NCI-H2029 treated with DMSO at 0.1 percent for 48 hours (cell line): ENCODE data around the gene NUP62.
"Not testable (repeated sequence)": the region's sequence is repeated elsewhere in the genome, so short reads cannot be mapped to it uniquely, and the experiment has no call there.

Experiments used
- DNase-seq: peaks from one replicate; lab custom pipeline; 2025; lab: John Stamatoyannopoulos, UW

NUP62 gene

GRCh38 chr19:49929121-49929610 is at the start of gene NUP62, which contains the start of gene ATF5:
NUP62 (minus strand) TSS chr19:49929504; CDS start chr19:49909807, 19,697 bp downstream.
ATF5 (plus strand) TSS chr19:49929205; CDS start chr19:49930851, 1,646 bp downstream.
- DNase-seq, result peak; percentile 93

- DNase-seq, result no peak
Measured at GRCh38 chr19:49978324-49978723, 49.0 kb upstream of the NUP62 start.

- DNase-seq, result no peak
Measured at GRCh38 chr19:49977881-49978280, 48.6 kb upstream of the NUP62 start.

GRCh38 chr19:49977076-49977475 is 47.8 kb upstream of the NUP62 start:
- DNase-seq, result no peak

GRCh38 chr19:49976496-49976895 is 47.2 kb upstream of the NUP62 start:
- DNase-seq, result no peak

GRCh38 chr19:49975051-49975450 is 45.7 kb upstream of the NUP62 start:
- no peak for DNase-seq

- no peak for DNase-seq
Measured at GRCh38 chr19:49973987-49974386, 44.7 kb upstream of the NUP62 start.

GRCh38 chr19:49972841-49973240 is 43.5 kb upstream of the NUP62 start:
- no peak for DNase-seq

- DNase-seq, result no peak
Measured at GRCh38 chr19:49971991-49972411, 42.7 kb upstream of the NUP62 start.

- DNase-seq, result not testable (repeated sequence)
Measured at GRCh38 chr19:49969355-49969754, 40.1 kb upstream of the NUP62 start.

- DNase-seq, result no peak
Measured at GRCh38 chr19:49968279-49968922, 39.1 kb upstream of the NUP62 start.

- not testable (repeated sequence) for DNase-seq
Measured at GRCh38 chr19:49960980-49961379, 31.7 kb upstream of the NUP62 start, which contains the start of gene SIGLEC11. SIGLEC11 (minus strand) TSS chr19:49961172; CDS start chr19:49961081, 91 bp downstream.

GRCh38 chr19:49959892-49960291 is 30.6 kb upstream of the NUP62 start:
- DNase-seq, result not testable (repeated sequence)

- DNase-seq, result not testable (repeated sequence)
Measured at GRCh38 chr19:49958596-49958995, 29.3 kb upstream of the NUP62 start.

GRCh38 chr19:49958144-49958543 is 28.8 kb upstream of the NUP62 start:
- DNase-seq, result not testable (repeated sequence)

- DNase-seq, result no peak
Measured at GRCh38 chr19:49957262-49957915, 28.1 kb upstream of the NUP62 start.

GRCh38 chr19:49956115-49956495 is 26.8 kb upstream of the NUP62 start:
- DNase-seq, result no peak

GRCh38 chr19:49954933-49955332 is 25.6 kb upstream of the NUP62 start:
- no peak for DNase-seq

GRCh38 chr19:49954092-49954829 is 25.0 kb upstream of the NUP62 start:
- DNase-seq, result no peak

- DNase-seq, result no peak
Measured at GRCh38 chr19:49953416-49953815, 24.1 kb upstream of the NUP62 start.

GRCh38 chr19:49952906-49953305 is 23.6 kb upstream of the NUP62 start:
- DNase-seq, result no peak

- DNase-seq, result no peak
Measured at GRCh38 chr19:49952479-49952836, 23.2 kb upstream of the NUP62 start.
